ENCODE data around the gene CCSER1. TPM values are rescaled to one million over a fixed set of nuclear protein-coding genes. Genes with fewer than 3 reads are reported as not detected.

Gene CCSER1
- total and polyA plus RNA-seq, 7 donors: 0.06 to 2.5 (median 0.30) TPM

- H3K27me3 ChIP-seq (ENCODE audit: insufficient read depth in 3 of 3, low read length in 2 of 3): no peaks in the 10 kb centered on the region
- no peak overlapping the region for H3K4me3 ChIP-seq
- H3K4me1 ChIP-seq: no peaks in the 10 kb centered on the region
- intact Hi-C loops (cut with DNase I): no loop called here
- TF ChIP-seq CTCF (IDR thresholded peaks at IDR 0.05): no peak
- H3K36me3 ChIP-seq (ENCODE audit: insufficient read depth in 1 of 2, low read depth in 1 of 2): no peaks in the 10 kb centered on the region
- ATAC-seq (no peak), DNase-seq (no peak)
- H3K27ac ChIP-seq: no peak overlapping the region
- WGBS, 3 donors: 42 to 52% (median 50%) methylated on average over 4 of the region's 4 CpGs
- no peaks in the 10 kb centered on the region for H3K9me3 ChIP-seq
These were observed 905.7 kb downstream of the CCSER1 start for GRCh38 chr4:91032725-91033445.

- Histone ChIP-seq H3K4me3 (no peak overlapping the region), H3K27ac (no peak overlapping the region), H3K27me3 (ENCODE audit: insufficient read depth in 3 of 3, low read length in 2 of 3) (no peaks in the 10 kb centered on the region), H3K4me1 (no peaks in the 10 kb centered on the region), H3K36me3 (ENCODE audit: insufficient read depth in 1 of 2, low read depth in 1 of 2) (no peaks in the 10 kb centered on the region), H3K9me3 (no peaks in the 10 kb centered on the region)
- DNase-seq (no peak), ATAC-seq (no peak)
- WGBS, 3 donors: 19 to 21% (median 19%) methylated on average over 2 of the region's 2 CpGs
- TF ChIP-seq CTCF (IDR thresholded peaks at IDR 0.05): no peak
- intact Hi-C loops (cut with DNase I): no loop called here
These were observed 908.1 kb downstream of the CCSER1 start for GRCh38 chr4:91035276-91035675.

GRCh38 chr4:91037951-91038350 lies 910.8 kb downstream of the CCSER1 start:
- H3K27me3 ChIP-seq (ENCODE audit: insufficient read depth in 3 of 3, low read length in 2 of 3): no peaks in the 10 kb centered on the region
- DNase-seq: no peak
- H3K4me1 ChIP-seq: no peaks in the 10 kb centered on the region
- ATAC-seq: no peak
- no peak overlapping the region for H3K27ac ChIP-seq
- TF ChIP-seq CTCF (IDR thresholded peaks at IDR 0.05): no peak
- no peak overlapping the region for H3K4me3 ChIP-seq
- WGBS, 3 donors: 90 to 91% (median 91%) methylated on average over 1 of the region's 1 CpG
- intact Hi-C loops (cut with DNase I): no loop called here
- no peaks in the 10 kb centered on the region for H3K36me3 ChIP-seq (ENCODE audit: insufficient read depth in 1 of 2, low read depth in 1 of 2)
- no peaks in the 10 kb centered on the region for H3K9me3 ChIP-seq

GRCh38 chr4:91057871-91058270 lies 930.7 kb downstream of the CCSER1 start:
- no peaks in the 10 kb centered on the region for H3K36me3 ChIP-seq (ENCODE audit: insufficient read depth in 1 of 2, low read depth in 1 of 2)
- no peaks in the 10 kb centered on the region for H3K4me1 ChIP-seq
- no peaks in the 10 kb centered on the region for H3K9me3 ChIP-seq
- no peak overlapping the region for H3K4me3 ChIP-seq
- intact Hi-C loops (cut with DNase I): no loop called here
- no peak for TF ChIP-seq CTCF (IDR thresholded peaks at IDR 0.05)
- ATAC-seq (no peak), DNase-seq (no peak)
- no peak overlapping the region for H3K27ac ChIP-seq
- H3K27me3 ChIP-seq (ENCODE audit: insufficient read depth in 3 of 3, low read length in 2 of 3): no peaks in the 10 kb centered on the region

- no peaks in the 10 kb centered on the region for H3K9me3 ChIP-seq
- no peaks in the 10 kb centered on the region for H3K36me3 ChIP-seq (ENCODE audit: insufficient read depth in 1 of 2, low read depth in 1 of 2)
- no peaks in the 10 kb centered on the region for H3K27me3 ChIP-seq (ENCODE audit: insufficient read depth in 3 of 3, low read length in 2 of 3)
- TF ChIP-seq CTCF (IDR thresholded peaks at IDR 0.05): no peak
- no peak for ATAC-seq
- H3K4me3 ChIP-seq: no peak overlapping the region
- no peak for DNase-seq
- no peaks in the 10 kb centered on the region for H3K4me1 ChIP-seq
- intact Hi-C loops (cut with DNase I): no loop called here
- H3K27ac ChIP-seq: no peak overlapping the region
These were observed 931.2 kb downstream of the CCSER1 start for GRCh38 chr4:91058345-91058744.
